NCI-H146 (cell line): ENCODE results near the gene HES1.
A peak's percentile ranks its signal among the peaks of the same experiment; 100 is the strongest.
"Not testable (repeated sequence)": the region's sequence is repeated elsewhere in the genome, so short reads cannot be mapped to it uniquely, and the experiment has no call there.

ENCODE experiments used
- DNase-seq: peaks from one replicate; lab custom pipeline; 2025; lab: John Stamatoyannopoulos, UW

HES1 gene

DNA sequence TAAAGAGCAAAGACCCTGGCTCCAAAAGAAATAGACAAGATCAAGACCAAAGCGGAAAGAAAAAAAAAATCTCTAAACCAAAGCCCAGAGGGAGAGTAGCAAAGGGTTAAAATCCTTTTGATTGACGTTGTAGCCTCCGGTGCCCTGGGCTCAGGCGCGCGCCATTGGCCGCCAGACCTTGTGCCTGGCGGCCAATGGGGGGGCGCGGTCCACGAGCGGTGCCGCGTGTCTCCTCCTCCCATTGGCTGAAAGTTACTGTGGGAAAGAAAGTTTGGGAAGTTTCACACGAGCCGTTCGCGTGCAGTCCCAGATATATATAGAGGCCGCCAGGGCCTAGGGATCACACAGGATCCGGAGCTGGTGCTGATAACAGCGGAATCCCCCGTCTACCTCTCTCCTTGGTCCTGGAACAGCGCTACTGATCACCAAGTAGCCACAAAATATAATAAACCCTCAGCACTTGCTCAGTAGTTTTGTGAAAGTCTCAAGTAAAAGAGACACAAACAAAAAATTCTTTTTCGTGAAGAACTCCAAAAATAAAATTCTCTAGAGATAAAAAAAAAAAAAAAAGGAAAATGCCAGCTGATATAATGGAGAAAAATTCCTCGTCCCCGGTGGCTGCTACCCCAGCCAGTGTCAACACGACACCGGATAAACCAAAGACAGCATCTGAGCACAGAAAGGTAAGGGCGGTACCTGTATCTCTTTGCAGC is at the start of gene HES1:
Gene HES1, plus strand, starts transcription at position 343 of the 713 bp plus-strand sequence. Its CDS starts 233 bp downstream, at position 576.
- peak; percentile 91 for DNase-seq

GRCh38 chr3:194086388-194087075 is 49.4 kb upstream of the HES1 start:
- no peak for DNase-seq

DNA sequence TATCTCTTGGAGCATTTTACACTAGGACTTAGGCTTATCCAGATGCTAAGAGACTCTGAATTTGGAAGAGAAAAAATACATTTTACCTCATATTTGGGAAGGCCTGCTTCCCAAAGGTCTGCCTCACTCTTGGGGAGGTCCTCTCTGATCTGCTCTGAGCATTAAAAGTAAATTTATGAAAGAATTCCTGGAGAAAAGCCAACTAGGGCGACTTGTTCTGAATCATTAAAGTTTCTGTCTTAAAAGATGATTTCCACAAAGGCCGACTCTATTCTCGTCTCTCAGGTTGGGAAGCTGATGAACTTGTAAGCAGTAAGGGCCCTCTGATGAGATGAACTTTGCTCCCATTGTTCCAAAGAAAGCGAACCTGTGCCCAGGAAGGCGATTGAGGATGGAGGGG is 48.7 kb upstream of the HES1 start:
- no peak for DNase-seq

DNA sequence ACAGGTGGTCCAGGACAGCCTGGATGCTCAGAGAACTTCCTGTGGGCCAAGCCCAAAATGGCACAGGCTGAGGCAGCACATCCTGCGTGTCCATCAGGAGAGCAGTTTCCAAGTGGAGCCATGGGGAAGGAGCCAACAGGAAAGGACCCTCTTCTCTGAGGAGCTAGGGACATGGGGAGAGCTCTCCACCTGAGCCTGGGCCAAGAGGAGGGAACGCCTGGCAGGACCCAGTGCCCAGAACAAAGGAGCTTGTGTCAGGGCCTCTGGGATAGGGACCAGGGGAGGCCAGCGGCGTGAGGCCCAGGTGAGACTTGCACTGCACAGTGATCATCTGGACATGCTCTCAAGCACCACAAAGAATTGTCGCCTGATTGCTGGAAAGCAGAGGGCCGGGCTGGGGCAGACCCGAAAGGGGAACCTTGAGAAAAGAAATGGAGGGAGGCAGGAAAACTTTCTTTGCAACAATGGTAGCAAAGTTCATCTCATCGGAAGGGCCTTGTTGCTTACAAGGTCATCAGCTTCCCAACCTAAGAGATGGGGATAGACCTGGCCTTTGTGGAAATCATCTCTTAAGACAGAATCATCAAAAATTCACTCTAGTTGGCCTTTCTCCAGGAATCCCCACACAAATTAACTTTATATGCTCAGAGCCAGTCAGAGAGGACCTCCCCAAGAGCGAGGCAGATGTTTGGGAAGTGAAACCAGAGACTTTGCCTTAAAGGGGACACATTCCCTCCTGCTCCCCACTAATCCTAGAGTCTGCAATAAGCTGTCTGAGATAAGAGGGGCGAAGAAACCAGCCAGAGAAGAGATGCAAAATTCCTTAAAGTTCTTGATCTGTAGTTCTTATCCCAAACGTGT is 47.7 kb upstream of the HES1 start:
- no peak for DNase-seq

DNA sequence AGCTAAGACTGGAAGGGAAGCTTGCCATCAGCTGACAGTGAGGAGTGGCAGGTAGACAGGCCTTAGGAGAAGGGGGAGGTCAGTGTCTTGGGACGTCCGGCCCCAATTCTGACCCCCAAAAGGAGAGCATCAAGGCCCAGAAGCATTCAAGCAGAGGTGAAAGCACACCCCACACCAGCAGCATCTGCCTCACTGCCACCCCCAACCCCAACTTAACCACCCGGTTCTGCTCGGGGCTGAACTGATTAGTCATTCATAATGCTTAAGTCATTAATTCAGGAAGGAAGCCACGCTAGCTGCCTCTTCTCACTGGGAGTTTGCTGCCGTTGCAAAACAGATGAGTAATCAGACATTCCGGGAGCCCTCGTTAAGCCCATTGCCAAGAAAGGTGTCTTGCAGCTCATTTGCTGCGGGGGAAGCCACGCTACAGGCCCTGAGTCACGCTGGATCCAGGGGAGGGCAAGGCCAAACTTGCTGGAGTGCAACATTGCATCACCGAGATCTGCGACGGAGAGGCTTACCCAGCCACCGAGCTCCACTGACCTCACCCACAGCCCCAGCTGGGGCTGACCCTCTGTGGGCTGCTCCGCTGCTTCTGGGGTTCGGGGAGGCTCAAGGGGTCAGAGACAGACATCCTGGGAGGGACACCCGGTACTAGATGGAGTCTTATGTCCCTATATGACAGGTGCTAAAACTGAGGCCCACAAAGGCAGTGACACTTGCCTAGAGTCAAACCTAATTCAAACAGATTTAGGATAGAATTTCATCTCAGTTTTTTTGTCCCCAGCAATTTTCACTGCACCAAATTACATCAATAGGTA is 46.4 kb upstream of the HES1 start:
- no peak for DNase-seq

GRCh38 chr3:194090178-194090555 is 45.8 kb upstream of the HES1 start:
- not testable (repeated sequence) for DNase-seq

DNA sequence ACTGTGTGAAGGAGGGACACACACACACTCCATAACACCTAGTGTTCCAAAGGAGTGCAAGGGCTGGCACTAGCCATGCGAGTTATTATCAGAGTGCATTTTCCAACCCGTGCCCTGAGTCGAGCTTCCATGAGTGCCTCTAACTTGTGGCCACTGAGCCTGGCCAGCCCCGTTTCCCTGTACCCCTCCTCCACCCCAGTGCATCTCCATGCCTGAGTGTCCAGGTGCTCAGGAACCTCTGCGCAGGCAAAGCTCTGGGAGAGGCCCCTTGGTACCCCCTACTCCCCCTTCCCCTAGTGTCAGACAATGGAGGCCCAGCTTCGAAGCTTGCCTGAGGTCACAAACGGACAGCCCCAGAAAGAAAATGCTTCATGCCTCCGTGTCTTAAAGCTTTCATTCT is 45.2 kb upstream of the HES1 start:
- DNase-seq = no peak

DNA sequence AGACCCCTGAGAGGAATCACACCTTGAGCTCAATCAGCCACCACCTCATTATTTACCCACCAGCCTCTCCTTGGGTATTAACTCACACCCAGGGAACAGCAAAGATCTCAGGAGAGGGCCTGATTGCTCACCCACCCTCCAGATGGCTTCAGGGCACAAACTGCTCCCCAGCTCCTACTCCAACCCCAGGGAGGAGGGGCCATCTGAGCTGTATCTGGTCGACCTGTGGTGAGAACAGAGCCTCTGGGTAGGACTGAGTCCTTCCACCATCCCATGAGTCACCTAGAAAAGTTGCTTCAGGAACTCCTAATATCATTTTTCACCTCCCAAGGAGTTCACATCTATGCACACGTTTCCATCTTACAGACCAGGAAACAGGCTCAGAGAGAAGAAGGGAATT is 44.8 kb upstream of the HES1 start:
- DNase-seq = no peak

- DNase-seq = not testable (repeated sequence)
Observed at GRCh38 chr3:194091897-194092296, 44.1 kb upstream of the HES1 start.

- DNase-seq = no peak
Observed at GRCh38 chr3:194092881-194093301, 43.1 kb upstream of the HES1 start.

DNA sequence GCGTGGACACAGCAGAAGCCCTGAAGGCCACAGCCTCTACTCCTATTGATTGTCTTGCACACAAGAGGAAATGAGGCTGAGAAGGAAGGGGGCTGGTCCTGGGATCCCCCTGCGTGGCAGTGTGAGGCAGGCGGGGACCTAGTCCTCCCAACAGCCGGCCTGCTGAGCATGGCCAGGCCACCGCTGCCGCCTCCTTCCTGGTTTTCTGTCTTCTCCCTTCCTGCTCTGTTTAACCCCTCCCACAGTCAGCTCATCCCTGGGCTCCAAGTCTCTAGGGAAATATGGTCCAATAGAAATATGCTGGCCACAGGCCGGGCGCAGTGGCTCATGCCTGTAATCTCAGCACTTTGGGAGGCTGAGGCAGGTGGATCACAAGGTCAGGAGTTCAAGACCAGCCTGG is 42.1 kb upstream of the HES1 start:
- DNase-seq = no peak

GRCh38 chr3:194095464-194095863 is 40.5 kb upstream of the HES1 start:
- DNase-seq = peak; percentile 50

- DNase-seq = no peak
Observed at GRCh38 chr3:194095902-194096301, 40.0 kb upstream of the HES1 start.

GRCh38 chr3:194097141-194097882 is 38.6 kb upstream of the HES1 start:
- no peak for DNase-seq

DNA sequence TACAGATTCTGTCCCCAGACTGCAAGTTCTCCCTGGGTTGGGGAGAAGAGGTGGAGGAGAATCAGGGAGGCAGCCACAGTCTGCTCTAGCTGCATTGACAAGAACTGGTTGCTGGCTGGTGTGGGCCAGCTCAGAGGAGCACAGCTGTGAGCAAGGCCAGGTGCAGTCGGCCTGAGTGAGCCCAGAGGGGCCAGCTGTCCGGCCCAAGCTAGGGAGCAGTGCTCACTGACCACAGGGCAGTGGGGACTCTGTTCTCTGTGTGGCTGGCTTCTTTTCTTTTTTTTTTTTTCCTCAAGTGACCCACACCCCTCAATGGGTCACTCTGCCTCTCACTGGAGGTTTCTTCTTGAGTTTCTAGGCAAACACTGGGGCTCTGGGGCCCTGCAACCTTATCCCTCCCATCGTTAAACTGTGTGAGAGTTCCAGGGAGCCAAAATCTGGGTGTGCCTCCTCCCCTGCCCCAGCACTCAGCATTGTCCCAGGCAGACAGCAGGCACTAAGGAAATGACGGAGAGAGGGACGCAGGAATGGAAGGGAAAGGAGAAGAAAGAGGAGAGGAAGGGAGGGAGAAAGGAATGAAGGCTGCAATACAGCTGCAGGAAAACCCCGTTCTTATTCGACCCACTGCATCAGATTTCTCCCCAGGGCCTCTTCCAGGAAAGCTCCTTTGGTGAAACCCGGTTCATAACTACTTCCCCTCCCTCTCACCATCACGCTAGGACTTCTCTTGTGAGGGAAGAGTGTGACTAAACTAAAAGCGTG is 37.7 kb upstream of the HES1 start:
- DNase-seq = peak; percentile 59

GRCh38 chr3:194098843-194099183 is 37.1 kb upstream of the HES1 start:
- no peak for DNase-seq

GRCh38 chr3:194099215-194099614 is 36.7 kb upstream of the HES1 start:
- DNase-seq = no peak

- no peak for DNase-seq
Observed at GRCh38 chr3:194100856-194101390, 35.0 kb upstream of the HES1 start.

- DNase-seq = no peak
Observed at GRCh38 chr3:194101592-194102432, 34.1 kb upstream of the HES1 start.
